OCI-LY7 (cell line): Measurements from ENCODE around the gene EPB41L1. TPM values are rescaled to one million over a fixed set of nuclear protein-coding genes. Genes with fewer than 3 reads are reported as not detected.

Experiments
- BruUV-seq: library from RNA; stranded (reverse); fragments of 400-500 nt; replicated peaks from 2 replicates; lab custom pipeline; 2021; lab: Mats Ljungman, UMichigan
- CTCF ChIA-PET: fragments of 300-600 bp; sonication (Branson Sonifier 250); formaldehyde crosslinking; loops from one replicate; lab custom pipeline; 2022; ENCODE audit warnings: antibody characterized with exemption; ENCODE audit not compliant: unreplicated experiment; lab: Charles Lee
- POLR2A ChIA-PET: fragments of 300-600 bp; sonication (Branson Sonifier 250); formaldehyde crosslinking; loops from one replicate; lab custom pipeline; 2022; ENCODE audit warnings: antibody characterized with exemption; lab: Charles Lee
- DNase-seq: peaks from one replicate; pipeline ENCODE4 v3.0.0-alpha.2; 2015; ENCODE audit warnings: low spot score
- H2AFZ ChIP-seq: fragments of 200-600 bp; sonication (generic), shearing (Covaris generic); 2 replicates; pipeline ENCODE4 v1.6.1; 2014; ENCODE audit warnings: mild to moderate bottlenecking, antibody characterized with exemption, low read length, moderate library complexity
- H3K27ac ChIP-seq: fragments of 200-600 bp; sonication (generic); 2 replicates; pipeline ENCODE4 v1.5.1; 2014; ENCODE audit warnings: mixed run types, low read depth, mild to moderate bottlenecking, moderate library complexity, low read length, inconsistent platforms; ENCODE audit not compliant: poor library complexity, severe bottlenecking
- H3K36me3 ChIP-seq: fragments of 200-600 bp; sonication (generic); 2 replicates; pipeline ENCODE4 v1.6.1; 2014; ENCODE audit warnings: mild to moderate bottlenecking, antibody characterized with exemption, low read length, moderate library complexity, mixed read lengths; ENCODE audit not compliant: insufficient read depth
- H3K4me1 ChIP-seq: fragments of 200-600 bp; sonication (generic); 2 replicates; pipeline ENCODE4 v1.5.1; 2014; ENCODE audit warnings: mild to moderate bottlenecking, low read length; ENCODE audit not compliant: insufficient read depth, poor library complexity, severe bottlenecking
- H3K4me2 ChIP-seq: fragments of 200-600 bp; sonication (generic); 2 replicates; pipeline ENCODE4 v1.6.1; 2014; ENCODE audit warnings: mild to moderate bottlenecking, low read length
- H3K4me3 ChIP-seq: fragments of 200-600 bp; sonication (generic); 2 replicates; pipeline ENCODE4 v1.5.1; 2014; ENCODE audit warnings: mild to moderate bottlenecking, low read depth, low read length; ENCODE audit not compliant: poor library complexity, severe bottlenecking
- H3K79me2 ChIP-seq: fragments of 200-600 bp; sonication (generic); 2 replicates; pipeline ENCODE4 v1.6.1; 2016; ENCODE audit warnings: low read depth, mild to moderate bottlenecking, low read length, moderate library complexity, mixed read lengths; ENCODE audit not compliant: insufficient read depth
- H3K9me2 ChIP-seq: fragments of 200-600 bp; sonication (generic); 2 replicates; pipeline ENCODE4 v1.6.1; 2016; ENCODE audit warnings: mild to moderate bottlenecking, low read length, mixed read lengths; ENCODE audit not compliant: insufficient read depth
- H3K9me3 ChIP-seq: fragments of 200-600 bp; sonication (generic); 2 replicates; pipeline ENCODE4 v1.6.1; 2014; ENCODE audit warnings: mild to moderate bottlenecking, mixed run types, low read length, mixed read lengths
- H4K20me1 ChIP-seq: fragments of 200-600 bp; sonication (generic); 2 replicates; pipeline ENCODE4 v1.6.1; 2014; ENCODE audit warnings: mild to moderate bottlenecking, antibody characterized with exemption, low read length, moderate library complexity, mixed read lengths; ENCODE audit not compliant: insufficient read depth
- EZH2phosphoT487 ChIP-seq: fragments of 200-600 bp; sonication (generic); IDR thresholded peaks from 2 replicates; pipeline ENCODE4 v1.6.1; 2018; ENCODE audit warnings: low read depth, borderline replicate concordance, mild to moderate bottlenecking, mixed run types, antibody characterized with exemption, low read length, moderate library complexity, mixed read lengths
- intact Hi-C: fragments of 100-400 bp; cut with micrococcal nuclease; formaldehyde crosslinking; loops from one replicate; pipeline ENCODE4 v1.10.0; 2022; ENCODE audit not compliant: unreplicated experiment
- total RNA-seq, 2 experiments: library from RNA; depleted of rRNA in 1 of 2; stranded (reverse); fragments of >200 nt in 1 of 2; shearing (Covaris generic) in 1 of 2; gene quantifications; 2 replicates each; pipeline ENCODE4 v1.2.3, GENCODE V29; 2014 to 2022
- TF ChIP-seq, protein P1 (sequence below): fragments of 200-600 bp; sonication (generic); conservative IDR thresholded peaks from 2 replicates; pipeline ENCODE4 v1.5.1; 2014; ENCODE audit warnings: mild to moderate bottlenecking, antibody characterized with exemption, low read length, moderate library complexity, mixed read lengths

Gene EPB41L1
- total RNA-seq, 2 experiments from 2014 or later: 0.54 to 1.6 TPM

- Histone ChIP-seq H3K4me1 (peaks cover 34% of the 10 kb centered on the region), H3K79me2 (no peaks in the 10 kb centered on the region), H3K9me3 (no peaks in the 10 kb centered on the region), H4K20me1 (no peaks in the 10 kb centered on the region), H3K36me3 (no peaks in the 10 kb centered on the region), H3K4me3 (no peak overlapping the region), H2AFZ (no peak overlapping the region), H3K4me2 (no peak overlapping the region), H3K9me2 (no peaks in the 10 kb centered on the region), H3K27ac (no peak overlapping the region)
- BruUV-seq: no TSS peak
- no peak for DNase-seq
- CTCF ChIA-PET: no interaction called here
- POLR2A ChIA-PET: no interaction called here
- TF ChIP-seq, protein P1, sequence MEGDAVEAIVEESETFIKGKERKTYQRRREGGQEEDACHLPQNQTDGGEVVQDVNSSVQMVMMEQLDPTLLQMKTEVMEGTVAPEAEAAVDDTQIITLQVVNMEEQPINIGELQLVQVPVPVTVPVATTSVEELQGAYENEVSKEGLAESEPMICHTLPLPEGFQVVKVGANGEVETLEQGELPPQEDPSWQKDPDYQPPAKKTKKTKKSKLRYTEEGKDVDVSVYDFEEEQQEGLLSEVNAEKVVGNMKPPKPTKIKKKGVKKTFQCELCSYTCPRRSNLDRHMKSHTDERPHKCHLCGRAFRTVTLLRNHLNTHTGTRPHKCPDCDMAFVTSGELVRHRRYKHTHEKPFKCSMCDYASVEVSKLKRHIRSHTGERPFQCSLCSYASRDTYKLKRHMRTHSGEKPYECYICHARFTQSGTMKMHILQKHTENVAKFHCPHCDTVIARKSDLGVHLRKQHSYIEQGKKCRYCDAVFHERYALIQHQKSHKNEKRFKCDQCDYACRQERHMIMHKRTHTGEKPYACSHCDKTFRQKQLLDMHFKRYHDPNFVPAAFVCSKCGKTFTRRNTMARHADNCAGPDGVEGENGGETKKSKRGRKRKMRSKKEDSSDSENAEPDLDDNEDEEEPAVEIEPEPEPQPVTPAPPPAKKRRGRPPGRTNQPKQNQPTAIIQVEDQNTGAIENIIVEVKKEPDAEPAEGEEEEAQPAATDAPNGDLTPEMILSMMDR: no peak
- TF ChIP-seq EZH2phosphoT487: no peak
- intact Hi-C loops: no loop called here
Observed at GRCh38 chr20:36117638-36118037, 36.9 kb upstream of the EPB41L1 start.

DNA sequence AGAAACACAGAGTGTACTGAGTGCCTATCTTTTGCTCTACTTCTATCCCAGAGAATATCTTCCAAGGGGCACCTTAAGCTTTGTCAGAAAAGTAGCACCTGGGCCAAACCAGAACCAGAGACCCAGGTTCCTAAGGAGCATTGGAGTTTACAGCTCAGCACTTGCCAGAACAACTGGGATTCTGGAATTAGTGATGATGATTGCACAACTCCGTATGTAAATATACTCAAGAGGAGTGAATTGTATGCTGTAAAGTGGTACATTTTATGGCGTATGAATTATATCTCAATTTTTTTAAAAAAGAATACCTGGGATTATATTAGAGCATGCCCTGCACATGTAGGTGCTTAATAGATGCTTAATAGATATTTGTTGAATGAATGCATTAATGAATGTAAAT is 36.2 kb upstream of the EPB41L1 start:
- Histone ChIP-seq H3K4me2 (no peak overlapping the region), H3K9me3 (no peaks in the 10 kb centered on the region), H2AFZ (no peak overlapping the region), H3K9me2 (no peaks in the 10 kb centered on the region), H3K27ac (no peak overlapping the region), H4K20me1 (no peaks in the 10 kb centered on the region), H3K4me3 (no peak overlapping the region), H3K4me1 (peaks cover 33% of the 10 kb centered on the region), H3K36me3 (no peaks in the 10 kb centered on the region), H3K79me2 (no peaks in the 10 kb centered on the region)
- no peak for DNase-seq
- ChIA-PET CTCF (interaction anchor here (0.6 kb wide), 1 partner anchor 28 kb away, joined by 3 read pairs; no protein-coding TSS in a partner anchor), POLR2A (interaction anchor here (0.7 kb wide), 1 partner anchor 21 kb away, joined by 3 read pairs; no protein-coding TSS in a partner anchor)
- intact Hi-C loops: no loop called here
- TF ChIP-seq EZH2phosphoT487: no peak
- TF ChIP-seq, protein P1: no peak
- no TSS peak for BruUV-seq

DNA sequence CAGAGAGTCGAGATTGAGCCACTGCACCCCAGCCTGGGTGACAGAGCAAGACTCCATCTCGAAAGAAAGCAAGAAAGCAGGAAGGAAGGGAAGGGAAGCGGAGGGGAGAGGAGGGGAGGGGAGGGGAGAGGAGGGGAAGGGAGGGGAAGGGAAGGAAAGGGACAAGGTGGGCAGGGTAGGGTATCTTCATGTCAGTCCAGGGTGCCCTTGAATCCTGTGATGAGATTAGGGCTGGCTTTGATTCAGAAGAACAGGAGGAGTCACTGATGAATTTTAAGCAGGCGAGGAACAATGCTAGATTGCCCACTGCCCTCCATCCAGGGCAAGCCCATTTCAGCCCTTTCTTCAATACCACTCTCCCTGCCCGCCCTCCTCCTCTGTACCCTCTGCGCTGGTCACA is 35.0 kb upstream of the EPB41L1 start:
- CTCF ChIA-PET: no interaction called here

More for the DNA sequence above, 35.0 kb upstream of the EPB41L1 start:
- Histone ChIP-seq H3K4me3 (no peak overlapping the region), H3K9me2 (no peaks in the 10 kb centered on the region), H3K79me2 (no peaks in the 10 kb centered on the region), H3K36me3 (no peaks in the 10 kb centered on the region), H3K4me1 (peaks cover 22% of the 10 kb centered on the region), H3K9me3 (no peaks in the 10 kb centered on the region), H3K4me2 (no peak overlapping the region), H2AFZ (no peak overlapping the region), H3K27ac (no peak overlapping the region), H4K20me1 (no peaks in the 10 kb centered on the region)
- DNase-seq: no peak
- intact Hi-C loops: no loop called here
- POLR2A ChIA-PET: interaction anchor here (0.6 kb wide), 1 partner anchor 10 kb away, joined by 5 read pairs; no protein-coding TSS in a partner anchor
- no peak for TF ChIP-seq EZH2phosphoT487
- TF ChIP-seq, protein P1: no peak
- no TSS peak for BruUV-seq
